ENCODE data around the gene SRSF4. TPM values are rescaled to one million over a fixed set of nuclear protein-coding genes. Genes with fewer than 3 reads are reported as not detected.

The SRSF4 gene
- total and polyA plus RNA-seq, 3 donors from 2014 or later: 63.2 to 81.7 (median 77.1) TPM

GRCh38 chr1:29169976-29170375 is 11.7 kb downstream of the SRSF4 start:
- Histone ChIP-seq H3K9me3 (no peaks in the 10 kb centered on the region), H3K27me3 (no peaks in the 10 kb centered on the region), H3K4me1 (peaks cover 23% of the 10 kb centered on the region), H3K4me3 (no peak overlapping the region), H3K27ac (no peak overlapping the region), H3K36me3 (ENCODE audit: low read depth, missing control alignments) (no peaks in the 10 kb centered on the region)
- no peak for DNase-seq
- intact Hi-C loops (cut with DNase I; ENCODE audit: low total_unique reads): no loop called here
- WGBS, 2 donors: 80 to 83% methylated on average over 3 of the region's 3 CpGs
- TF ChIP-seq CTCF (IDR thresholded peaks at IDR 0.05) (no peak), POLR2A (IDR thresholded peaks at IDR 0.05) (no peak)

- Histone ChIP-seq H3K4me1 (peaks cover 23% of the 10 kb centered on the region), H3K9me3 (no peaks in the 10 kb centered on the region), H3K27me3 (no peaks in the 10 kb centered on the region), H3K36me3 (ENCODE audit: low read depth, missing control alignments) (no peaks in the 10 kb centered on the region), H3K4me3 (no peak overlapping the region), H3K27ac (no peak overlapping the region)
- intact Hi-C loops (cut with DNase I; ENCODE audit: low total_unique reads): no loop called here
- no peak for TF ChIP-seq CTCF (IDR thresholded peaks at IDR 0.05)
- no peak for DNase-seq
- 96 to 97% methylated on average over 9 of the region's 9 CpGs for WGBS, 2 donors
Measured at GRCh38 chr1:29167904-29168303, 13.8 kb downstream of the SRSF4 start.

GRCh38 chr1:29166291-29166878 is 15.3 kb downstream of the SRSF4 start:
- Histone ChIP-seq H3K36me3 (ENCODE audit: low read depth, missing control alignments) (no peaks in the 10 kb centered on the region), H3K4me1 (peaks cover 22% of the 10 kb centered on the region), H3K4me3 (no peak overlapping the region), H3K27ac (no peak overlapping the region), H3K9me3 (no peaks in the 10 kb centered on the region), H3K27me3 (no peaks in the 10 kb centered on the region)
- 51 to 54% methylated on average over 8 to 9 of the region's 9 CpGs for WGBS, 2 donors
- no peak for TF ChIP-seq POLR2A (IDR thresholded peaks at IDR 0.05)
- no peak for TF ChIP-seq CTCF (IDR thresholded peaks at IDR 0.05)
- DNase-seq: no peak
- intact Hi-C loops (cut with DNase I; ENCODE audit: low total_unique reads): no loop called here

GRCh38 chr1:29164588-29164987 is 17.1 kb downstream of the SRSF4 start:
- Histone ChIP-seq H3K27ac (no peak overlapping the region), H3K4me3 (no peak overlapping the region), H3K36me3 (ENCODE audit: low read depth, missing control alignments) (no peaks in the 10 kb centered on the region), H3K27me3 (no peaks in the 10 kb centered on the region), H3K4me1 (peaks cover 11% of the 10 kb centered on the region), H3K9me3 (no peaks in the 10 kb centered on the region)
- WGBS, 2 donors: 72 to 80% methylated on average over 4 of the region's 4 CpGs
- intact Hi-C loops (cut with DNase I; ENCODE audit: low total_unique reads): no loop called here
- DNase-seq: no peak
- TF ChIP-seq POLR2A (IDR thresholded peaks at IDR 0.05) (no peak), CTCF (IDR thresholded peaks at IDR 0.05) (no peak)

GRCh38 chr1:29162476-29163138 is 19.1 kb downstream of the SRSF4 start:
- TF ChIP-seq CTCF (IDR thresholded peaks at IDR 0.05) (no peak), POLR2A (IDR thresholded peaks at IDR 0.05) (no peak)
- Histone ChIP-seq H3K27ac (peak overlapping the region in 1 of 2 donors; percentile 38), H3K4me1 (peaks cover 14% of the 10 kb centered on the region), H3K4me3 (no peak overlapping the region), H3K9me3 (no peaks in the 10 kb centered on the region), H3K27me3 (no peaks in the 10 kb centered on the region), H3K36me3 (ENCODE audit: low read depth, missing control alignments) (no peaks in the 10 kb centered on the region)
- intact Hi-C loops (cut with DNase I; ENCODE audit: low total_unique reads): no loop called here
- no peak for DNase-seq
- WGBS, 2 donors: 63 to 66% methylated on average over 9 of the region's 9 CpGs

Measured in testis (tissue), 3 donors.